ENCODE data around the gene TMSB4X.
"Not testable (repeated sequence)": the region's sequence is repeated elsewhere in the genome, so short reads cannot be mapped to it uniquely, and the experiment has no call there.

The TMSB4X gene

DNA sequence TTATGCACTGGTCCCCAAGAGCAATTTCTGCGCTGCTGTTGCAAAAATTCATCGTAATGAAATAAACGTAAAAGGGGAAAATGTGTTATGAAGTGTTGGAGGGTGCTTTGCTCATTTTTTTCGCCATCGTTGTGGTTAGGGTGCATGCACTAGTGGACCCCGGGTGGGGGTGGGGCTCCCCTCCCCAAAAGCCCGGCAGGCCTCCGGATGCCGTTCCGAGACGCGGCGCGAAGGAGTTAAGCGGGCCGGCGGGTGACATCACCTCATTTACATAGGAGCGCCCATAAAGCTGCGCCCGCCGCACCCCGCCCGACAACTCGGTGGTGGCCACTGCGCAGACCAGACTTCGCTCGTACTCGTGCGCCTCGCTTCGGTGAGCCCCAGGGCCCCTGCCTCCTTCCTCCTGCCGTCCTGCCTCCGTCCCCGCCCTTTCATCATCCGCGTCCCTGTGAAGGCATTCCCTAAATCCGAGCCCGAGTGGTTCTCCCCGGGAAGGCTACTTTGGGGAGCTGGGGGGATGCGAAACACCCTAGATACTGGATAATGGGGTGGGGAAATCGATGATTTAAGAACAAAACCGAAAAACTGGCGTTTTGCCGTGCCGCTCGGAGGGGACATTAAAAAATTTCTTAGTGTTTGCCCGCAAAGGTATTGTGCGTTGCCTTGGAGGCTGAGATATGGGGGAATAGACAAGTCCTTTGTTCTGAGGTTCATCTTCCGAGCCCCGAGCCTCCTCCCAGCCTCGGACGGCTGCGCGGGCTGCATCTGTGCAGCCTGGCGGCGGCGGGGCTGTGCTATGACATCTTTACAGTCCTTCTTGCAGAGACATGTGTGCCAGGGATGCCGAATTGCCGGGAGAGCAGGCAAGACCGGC lies at the start of gene TMSB4X:
Gene TMSB4X, plus strand, starts transcription at position 315 of the 874 bp plus-strand sequence.
- DNase-seq (ENCODE audit: low read depth in 2 of 2) = peak in 1 of 2 donors; percentile 60

DNA sequence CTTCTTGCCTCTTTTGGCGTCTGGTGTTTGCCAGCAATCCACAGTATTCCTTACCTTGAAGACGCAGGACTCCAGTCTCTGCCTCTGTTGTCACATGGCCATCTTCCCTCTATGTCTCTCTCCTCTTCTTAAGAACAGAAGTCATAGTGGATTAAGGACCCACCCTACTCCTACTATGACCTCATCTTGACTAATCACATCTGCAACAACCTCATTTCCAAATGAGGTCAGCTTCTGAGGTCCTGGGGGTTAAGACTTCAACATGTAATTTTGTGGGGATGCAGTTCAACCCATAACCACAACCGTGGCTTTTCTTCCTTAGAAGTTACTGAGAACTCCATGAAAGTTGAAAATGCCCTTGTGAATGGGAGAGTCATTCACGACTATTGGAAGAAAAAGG lies 45.2 kb upstream of the TMSB4X start:
- DNase-seq (ENCODE audit: low read depth in 2 of 2) = no peak

DNA sequence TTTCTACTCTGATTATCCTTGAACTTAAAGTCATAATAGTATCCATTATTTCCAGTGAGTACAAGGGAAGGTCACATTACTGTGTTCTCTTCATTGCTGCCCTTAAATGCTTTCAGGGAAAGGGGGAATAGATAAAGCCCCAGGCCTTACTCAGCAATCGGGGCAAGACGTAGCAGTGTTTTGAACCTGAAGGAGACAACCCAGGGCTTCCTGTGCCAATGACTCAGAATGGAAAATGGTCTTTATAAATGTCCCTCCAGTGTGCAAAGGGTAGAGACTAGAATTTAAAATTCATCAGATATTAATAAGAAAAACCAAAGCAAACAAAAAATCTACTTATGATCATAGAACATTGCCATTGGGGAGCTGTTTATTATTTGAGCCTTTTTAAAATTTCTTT lies 44.8 kb upstream of the TMSB4X start:
- no peak for DNase-seq (ENCODE audit: low read depth in 2 of 2)

DNA sequence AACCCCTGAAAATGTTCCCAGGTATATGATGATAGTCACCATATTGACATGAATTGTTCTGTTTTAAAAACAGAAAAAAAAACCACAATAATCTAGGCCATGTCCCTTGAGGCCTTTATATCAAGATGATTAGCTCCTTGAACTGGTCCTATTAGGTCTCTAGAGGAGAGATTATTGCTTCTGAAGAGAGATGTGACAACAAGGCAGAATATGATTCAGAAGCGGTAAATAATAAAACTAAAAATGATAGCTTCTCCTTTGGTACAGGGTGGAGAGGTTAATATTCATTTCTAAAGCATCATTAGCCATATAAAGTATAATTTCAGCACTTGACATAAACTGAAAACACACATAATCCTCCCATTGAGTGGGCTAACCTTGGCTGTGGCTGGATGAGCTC lies 42.7 kb upstream of the TMSB4X start:
- DNase-seq (ENCODE audit: low read depth in 2 of 2) = no peak

DNA sequence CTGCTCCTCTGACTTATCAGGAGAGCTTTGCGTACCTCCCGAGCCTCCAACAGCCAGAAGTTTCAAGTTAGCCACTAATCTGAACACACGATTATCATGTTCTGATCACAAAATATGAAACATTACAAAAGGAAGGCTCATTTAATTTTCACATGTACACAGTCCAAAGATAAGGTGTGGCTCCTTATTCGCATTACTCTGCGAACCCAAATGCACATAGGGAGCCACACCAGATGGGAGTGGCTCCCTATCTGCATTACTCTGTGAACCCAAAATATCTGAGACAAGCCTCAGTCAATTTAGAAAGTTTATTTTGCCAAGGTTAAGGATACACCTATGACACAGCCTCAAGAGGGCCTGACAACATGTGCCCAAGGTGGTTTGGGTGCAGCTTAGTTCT lies 40.1 kb upstream of the TMSB4X start:
- DNase-seq (ENCODE audit: low read depth in 2 of 2) = no peak

DNA sequence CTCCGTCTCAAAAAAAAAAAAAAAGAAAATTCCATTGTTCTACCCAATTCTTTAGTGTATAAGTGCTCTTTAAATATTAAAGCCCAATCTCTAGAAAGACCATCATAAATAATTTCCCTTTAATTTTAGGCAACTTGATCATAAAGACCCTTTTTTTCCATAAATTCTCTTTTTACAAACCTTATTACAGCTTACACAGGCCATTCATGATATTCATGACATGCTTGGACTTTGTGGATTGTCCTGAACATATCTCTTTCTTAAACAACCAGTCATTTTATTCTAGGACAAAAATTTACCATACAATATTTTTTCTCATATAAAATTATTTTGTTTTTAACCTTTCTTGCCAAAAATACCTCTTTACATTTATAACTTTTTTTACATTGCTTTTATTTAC lies 38.0 kb upstream of the TMSB4X start:
- no peak for DNase-seq (ENCODE audit: low read depth in 2 of 2)

DNA sequence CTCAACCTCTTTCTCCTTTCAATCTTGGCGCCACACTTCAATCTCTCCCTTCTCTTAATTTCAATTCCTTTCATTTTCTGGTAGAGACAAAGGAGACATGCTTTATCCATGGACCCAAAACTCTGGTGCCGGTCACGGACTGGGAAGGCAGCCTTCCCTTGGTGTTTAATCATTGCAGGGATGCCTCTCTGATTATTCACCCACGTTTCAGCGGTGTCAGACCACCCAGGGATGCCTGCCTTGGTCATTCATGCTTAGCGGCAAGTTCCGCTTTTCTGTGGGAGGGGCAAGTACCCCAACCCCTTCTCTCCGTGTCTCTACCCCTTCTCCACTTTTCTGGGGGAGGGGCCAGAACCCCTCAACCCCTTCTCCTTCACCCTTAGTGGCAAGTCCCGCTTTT lies 34.4 kb upstream of the TMSB4X start:
- DNase-seq (ENCODE audit: low read depth in 2 of 2) = not testable (repeated sequence)

DNA sequence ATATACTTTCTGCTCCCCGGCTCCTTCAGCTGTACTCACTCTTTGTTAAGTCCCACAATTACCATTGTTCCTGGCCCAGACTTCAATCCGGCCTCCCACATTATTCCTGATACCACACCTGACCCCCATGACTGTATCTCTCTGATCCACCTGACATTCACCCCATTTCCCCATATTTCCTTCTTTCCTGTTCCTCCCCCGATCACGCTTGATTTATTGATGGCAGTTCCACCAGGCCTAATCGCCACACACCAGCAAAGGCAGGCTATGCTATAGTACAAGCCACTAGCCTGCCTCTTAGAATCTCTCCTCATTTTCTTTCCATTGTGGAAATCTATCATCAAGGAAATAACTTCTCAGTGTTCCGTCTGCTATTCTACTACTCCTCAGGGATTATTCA lies 31.3 kb upstream of the TMSB4X start:
- not testable (repeated sequence) for DNase-seq (ENCODE audit: low read depth in 2 of 2)

DNA sequence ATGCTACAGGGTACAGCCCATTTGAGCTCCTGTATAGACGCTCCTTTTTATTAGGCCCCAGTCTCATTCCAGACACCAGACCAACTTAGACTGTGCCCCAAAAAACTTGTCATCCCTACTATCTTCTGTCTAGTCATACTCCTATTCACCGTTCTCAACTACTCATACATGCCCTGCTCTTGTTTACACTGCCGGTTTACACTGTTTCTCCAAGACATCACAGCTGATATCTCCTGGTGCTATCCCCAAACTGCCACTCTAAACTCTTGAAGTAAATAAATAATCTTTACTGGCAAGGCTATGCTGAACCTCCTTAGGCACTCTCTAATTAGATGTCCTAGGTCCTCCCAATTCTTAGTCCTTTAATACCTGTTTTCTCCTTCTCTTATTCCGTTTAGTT lies 30.5 kb upstream of the TMSB4X start:
- not testable (repeated sequence) for DNase-seq (ENCODE audit: low read depth in 2 of 2)

DNA sequence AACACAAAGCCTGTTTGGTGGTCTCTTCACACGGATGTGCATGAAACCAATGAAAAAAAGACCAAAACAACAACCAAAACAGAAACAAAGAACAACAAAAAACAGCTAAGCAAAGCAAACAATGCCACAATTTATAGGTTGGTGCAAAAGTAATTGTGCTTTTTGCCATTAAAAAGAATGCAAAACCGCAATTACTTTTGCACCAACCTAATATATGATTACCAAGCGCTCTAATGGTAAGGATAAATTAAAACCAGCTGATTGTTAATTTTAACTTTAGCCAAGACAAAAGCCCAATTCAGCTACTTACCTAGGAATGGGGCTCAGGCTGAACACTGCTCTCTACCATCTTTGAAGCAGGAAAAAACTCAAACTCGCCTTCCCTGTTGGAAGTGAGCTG lies 29.4 kb upstream of the TMSB4X start:
- DNase-seq (ENCODE audit: low read depth in 2 of 2) = no peak

DNA sequence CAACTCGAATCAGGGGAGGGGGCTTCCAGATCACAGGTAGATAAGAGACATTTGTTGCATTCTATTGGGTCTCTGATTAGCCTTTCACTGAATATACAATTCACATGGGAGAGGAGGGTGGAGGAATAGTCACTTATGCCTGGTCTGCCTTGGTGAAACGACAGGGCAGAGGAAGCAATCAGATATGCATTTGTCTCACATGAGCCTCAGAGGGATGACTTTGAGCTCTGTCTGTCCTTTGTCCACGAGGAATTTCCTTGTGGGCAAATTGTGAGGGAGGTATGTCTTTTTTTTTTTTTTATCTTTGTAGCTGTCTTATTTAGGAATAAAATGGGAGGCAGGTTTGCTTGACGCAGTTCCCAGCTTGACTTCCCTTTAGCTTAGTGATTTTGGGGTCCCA lies 28.5 kb upstream of the TMSB4X start:
- DNase-seq (ENCODE audit: low read depth in 2 of 2) = no peak

DNA sequence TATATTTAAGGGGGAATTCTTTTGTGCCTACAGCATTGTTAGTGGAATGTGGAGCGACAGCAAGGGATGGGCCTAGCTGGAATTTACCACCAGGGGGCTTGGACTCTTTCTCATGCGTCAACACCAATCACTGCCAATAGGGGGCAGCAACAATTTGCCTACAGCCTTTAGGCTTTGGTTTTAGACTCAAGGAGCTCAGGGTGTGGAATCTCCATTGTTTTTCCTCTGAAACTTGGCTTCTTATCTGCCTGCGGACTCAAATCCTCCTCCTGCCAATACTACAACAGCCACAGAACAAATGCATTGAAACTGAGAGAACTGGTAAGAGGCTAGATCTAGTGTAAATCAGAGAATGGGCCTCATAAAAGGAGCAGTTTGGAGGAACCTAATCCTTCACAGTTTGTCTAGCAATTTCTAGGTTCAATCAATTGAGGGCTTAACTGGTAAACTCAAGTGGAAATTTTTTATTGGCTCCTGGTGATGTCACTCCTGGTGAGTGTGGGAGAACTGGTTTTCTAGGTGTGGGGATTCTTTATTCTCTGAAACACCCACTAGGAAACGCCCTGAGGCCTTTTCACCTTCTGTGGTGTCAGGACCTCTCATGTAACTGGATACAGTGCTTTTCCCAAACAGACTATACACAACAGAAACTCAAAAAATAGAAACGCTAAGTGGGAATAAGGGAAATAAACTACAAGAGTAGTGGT lies 27.9 kb upstream of the TMSB4X start:
- peak; percentile 45 to 49 for DNase-seq (ENCODE audit: low read depth in 2 of 2)

DNA sequence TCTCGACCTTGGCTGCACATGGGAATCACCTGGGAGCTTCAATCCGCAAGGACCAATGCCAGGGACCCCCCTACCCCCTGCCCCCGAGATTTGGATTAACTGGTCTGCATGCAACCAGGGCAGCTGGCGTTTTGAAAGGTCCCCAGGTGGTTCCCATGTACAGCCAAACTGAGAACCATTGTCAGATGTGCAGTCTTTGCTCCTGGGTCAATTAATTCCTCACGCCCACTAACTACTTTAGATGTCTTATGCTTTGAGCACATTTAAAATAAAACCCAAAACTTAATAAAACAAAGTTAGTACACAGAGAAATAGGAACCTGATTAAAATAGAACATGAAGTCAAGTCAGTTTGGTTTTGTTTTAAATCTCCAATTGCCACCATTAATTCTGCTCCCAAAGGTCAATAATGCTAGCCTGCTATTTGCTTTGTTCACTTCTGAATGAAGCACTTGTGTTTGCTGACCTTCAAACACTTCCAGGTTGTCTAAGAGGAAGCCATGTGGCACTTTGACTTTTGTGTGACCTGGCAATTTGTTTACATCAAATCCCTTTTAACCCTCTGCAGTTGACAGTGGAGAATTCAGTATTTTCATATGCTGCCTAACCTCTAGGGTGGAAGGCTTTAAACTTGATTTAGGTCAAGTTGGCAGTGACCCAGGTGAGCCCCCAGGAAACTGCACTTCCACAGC lies 27.2 kb upstream of the TMSB4X start:
- no peak for DNase-seq (ENCODE audit: low read depth in 2 of 2)

DNA sequence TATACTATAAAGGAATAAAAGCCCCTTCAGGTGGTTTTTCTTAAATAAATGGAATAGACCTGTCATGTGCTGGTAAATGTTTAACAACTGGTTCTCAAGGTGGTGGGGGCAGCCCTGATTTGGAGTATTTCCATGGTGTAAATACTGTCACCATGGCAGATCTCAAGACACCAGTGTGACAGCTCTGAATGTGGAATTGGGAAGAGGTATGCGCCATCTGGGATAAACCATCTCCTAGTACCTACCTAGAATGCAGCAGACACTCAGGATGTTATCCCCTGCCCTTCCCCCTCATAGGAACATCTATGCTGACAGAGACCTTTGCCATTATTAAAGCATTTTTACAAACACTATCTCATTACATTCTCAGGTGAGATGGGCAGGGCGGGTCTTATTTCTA lies 26.4 kb upstream of the TMSB4X start:
- no peak for DNase-seq (ENCODE audit: low read depth in 2 of 2)

DNA sequence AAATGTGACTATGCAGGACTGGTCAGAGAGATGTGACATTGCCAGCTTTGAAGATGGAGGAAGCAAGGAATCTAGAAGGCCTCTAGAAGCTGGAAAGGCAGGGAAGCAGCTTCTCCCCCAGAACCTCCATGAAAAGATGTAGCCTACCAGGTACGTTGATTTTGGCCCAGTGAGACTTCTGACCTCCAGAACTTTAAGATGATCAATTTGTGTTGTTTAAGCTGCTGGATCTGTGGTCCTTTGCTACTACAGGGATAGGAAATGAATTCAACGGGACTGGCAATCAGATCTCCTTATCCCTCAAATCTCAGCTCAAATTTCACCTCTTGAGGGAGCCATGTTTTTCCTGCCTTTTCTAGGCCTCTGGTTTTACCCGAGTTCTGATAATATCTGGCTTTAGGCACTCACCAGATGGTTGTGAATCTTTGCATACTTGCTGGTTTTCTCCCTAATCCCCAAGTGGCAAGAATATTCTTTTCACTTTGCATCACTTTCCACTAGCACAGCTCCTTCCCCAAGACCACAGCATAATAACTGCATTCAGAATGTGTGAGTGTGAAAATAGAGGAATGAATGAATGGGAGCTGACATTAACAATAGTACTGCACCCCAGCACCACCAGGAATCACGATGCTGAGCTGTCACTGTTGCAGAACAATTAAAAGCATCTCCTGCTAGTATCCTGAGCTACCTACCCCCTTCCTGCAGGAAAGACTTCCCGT lies 25.5 kb upstream of the TMSB4X start:
- DNase-seq (ENCODE audit: low read depth in 2 of 2) = no peak

DNA sequence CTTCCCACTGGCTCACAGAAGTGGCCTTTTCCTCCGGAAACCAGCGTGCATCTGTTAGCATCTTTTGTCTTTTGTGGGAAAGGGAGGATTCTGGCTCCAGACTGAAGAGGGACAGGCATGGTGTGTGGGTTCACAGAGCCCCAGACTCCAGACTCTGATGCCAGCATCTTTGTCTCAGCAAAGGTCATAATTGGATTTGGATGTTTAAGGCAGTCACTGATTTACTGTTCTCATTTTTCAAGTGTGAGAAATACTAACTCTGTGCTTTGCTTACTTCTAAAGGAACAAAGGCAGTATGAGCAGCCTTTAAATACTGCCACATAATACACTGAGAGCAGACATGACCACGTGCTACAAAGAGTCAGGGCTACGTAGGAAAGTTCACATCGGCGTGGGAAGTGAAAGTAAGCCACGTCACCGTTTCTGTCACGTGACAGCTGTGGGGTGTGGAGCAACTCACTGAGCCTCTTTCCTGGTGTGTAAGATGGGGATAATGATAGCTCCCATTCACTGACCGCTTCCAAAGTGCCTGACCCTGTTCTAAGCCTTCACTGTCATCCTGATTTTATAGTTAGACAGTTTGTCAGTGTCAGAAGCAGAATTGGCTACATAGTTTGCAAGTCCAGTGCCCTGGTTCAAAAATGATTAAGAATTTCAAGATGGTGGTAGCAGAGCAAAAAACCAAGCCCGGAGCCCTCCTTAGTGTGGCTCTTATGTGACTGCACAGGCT lies 24.8 kb upstream of the TMSB4X start:
- DNase-seq (ENCODE audit: low read depth in 2 of 2) = no peak

DNA sequence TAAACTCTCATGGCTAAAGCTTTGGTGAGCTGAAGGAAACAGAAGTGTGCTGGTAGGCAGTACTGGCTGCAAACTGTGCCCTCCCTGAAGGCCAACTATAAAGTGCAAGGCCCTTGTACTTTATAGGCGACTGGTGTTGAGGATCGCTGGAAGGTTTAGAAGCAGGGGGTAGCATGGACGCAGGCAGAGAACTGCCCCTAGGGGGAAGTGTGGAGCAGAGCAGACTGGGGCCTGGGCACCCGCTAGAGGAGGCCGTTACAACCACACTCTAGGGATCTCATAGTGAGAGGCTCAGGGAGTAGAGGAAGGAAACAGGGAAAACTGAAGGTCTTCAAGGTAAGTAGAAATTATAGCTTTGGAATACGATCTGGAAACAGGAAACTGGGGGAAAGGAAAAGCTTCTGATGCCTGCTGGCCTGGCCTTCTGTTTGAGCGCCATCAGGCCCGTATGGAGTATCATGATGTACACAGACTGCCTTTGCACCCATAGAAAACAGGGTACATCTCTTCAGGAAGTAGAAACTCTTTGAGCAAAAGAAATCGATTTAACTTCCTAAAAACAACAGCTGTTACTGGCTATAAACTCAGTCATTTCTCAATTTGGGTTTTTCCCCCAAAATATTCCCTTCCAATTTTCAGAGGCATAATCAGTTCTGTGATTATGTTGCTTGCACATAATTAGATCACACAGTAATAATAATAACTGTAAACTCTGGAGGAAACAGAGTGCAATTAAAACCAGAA lies 23.9 kb upstream of the TMSB4X start:
- DNase-seq (ENCODE audit: low read depth in 2 of 2) = no peak

DNA sequence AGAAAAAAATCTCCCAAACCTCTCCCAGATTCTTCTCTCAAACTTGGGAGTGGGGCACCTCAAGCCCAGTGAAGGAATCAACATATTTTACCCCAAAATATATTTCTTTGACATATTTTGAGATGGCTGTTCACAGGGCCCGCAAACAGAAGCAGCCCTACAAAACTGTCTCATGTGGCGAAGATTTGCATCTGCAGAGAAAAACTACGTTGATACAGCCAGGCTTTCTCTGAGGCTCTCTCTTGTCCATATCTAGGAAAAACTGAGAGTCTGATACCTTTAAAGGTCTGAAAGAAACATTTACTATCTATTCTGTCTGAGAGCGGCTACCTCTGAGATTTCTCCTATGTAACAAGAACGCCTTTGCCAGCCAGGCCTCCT lies 23.3 kb upstream of the TMSB4X start:
- no peak for DNase-seq (ENCODE audit: low read depth in 2 of 2)

DNA sequence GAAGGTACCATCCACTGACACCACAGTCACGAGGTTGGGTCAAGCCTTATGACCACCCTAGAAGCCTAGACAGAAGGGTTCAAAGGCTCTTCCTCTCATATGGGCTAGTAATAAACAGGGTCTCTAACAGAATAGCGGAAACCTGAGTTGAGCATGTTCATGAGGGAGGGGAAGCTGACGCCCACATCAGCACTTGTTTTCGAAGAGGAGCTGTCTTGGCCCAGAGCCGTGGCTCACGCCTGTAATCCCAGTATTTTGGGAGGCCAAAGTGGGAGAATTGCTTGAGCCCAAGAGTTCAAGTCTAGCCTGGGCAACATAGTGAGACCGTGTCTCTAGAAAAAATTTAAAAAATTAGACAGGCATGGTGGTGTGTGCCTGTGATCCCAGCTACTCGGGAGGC lies 21.5 kb upstream of the TMSB4X start:
- DNase-seq (ENCODE audit: low read depth in 2 of 2) = no peak

DNA sequence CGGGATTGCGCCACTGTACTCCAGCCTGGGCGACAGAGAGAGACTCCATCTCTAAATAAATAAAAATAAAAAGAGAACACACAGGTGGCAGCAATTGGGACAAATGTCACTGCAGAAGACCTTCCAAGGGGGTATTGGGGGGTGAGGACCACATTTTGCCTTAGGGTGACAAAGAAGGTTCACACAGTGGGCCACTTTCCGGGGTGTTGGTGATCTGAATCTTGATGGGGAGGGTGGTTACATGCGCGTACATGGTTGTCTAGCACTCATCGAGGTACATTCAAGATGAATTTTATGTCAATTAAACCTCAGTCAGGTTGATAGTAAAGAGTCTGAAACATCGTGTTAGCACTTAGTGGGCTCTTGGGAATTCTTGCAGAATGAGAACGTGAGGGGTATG lies 20.5 kb upstream of the TMSB4X start:
- no peak for DNase-seq (ENCODE audit: low read depth in 2 of 2)

DNA sequence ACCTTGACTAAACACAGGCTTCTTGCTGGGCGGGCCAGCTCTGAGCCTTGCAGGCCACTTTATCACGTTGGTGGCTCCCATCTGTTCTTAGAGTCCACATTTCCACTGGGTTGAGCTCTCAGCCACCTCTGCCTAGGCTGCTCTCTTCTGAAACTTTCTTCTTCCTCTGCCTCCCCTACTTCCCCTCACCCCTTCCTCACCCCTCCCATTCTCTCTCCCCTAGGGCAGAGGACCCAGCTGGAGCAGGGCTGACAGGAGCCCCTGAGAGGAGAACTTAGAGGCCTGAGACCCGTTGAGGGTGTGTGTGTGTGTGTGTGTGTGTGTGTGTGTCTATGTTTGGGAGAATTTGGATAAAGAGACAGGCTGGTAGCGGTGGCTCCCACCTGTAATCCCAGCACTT lies 19.9 kb upstream of the TMSB4X start:
- no peak for DNase-seq (ENCODE audit: low read depth in 2 of 2)
